ENCODE data around the gene LYPD6B. TPM values are rescaled to one million over a fixed set of nuclear protein-coding genes. Genes with fewer than 3 reads are reported as not detected.
A peak's percentile ranks its signal among the peaks of the same experiment; 100 is the strongest.
"Not testable (repeated sequence)": the region's sequence is repeated elsewhere in the genome, so short reads cannot be mapped to it uniquely, and the experiment has no call there.

Gene LYPD6B
- total RNA-seq, 1 donor from 2014 or later = 1.1 TPM

- TF ChIP-seq CTCF (conservative IDR thresholded peaks at IDR 0.05; ENCODE audit: low read depth, low read length) = no peak
- H3K4me3 ChIP-seq (ENCODE audit: low read depth, low read length) = no peak overlapping the region
- no peak for DNase-seq (ENCODE audit: low read depth)
Observed at GRCh38 chr2:149236410-149236809, 197.9 kb downstream of the LYPD6B start.

- H3K4me3 ChIP-seq (ENCODE audit: low read depth, low read length) = no peak overlapping the region
- DNase-seq (ENCODE audit: low read depth) = no peak
- no peak for TF ChIP-seq CTCF (conservative IDR thresholded peaks at IDR 0.05; ENCODE audit: low read depth, low read length)
Observed at GRCh38 chr2:149246186-149246585, 207.7 kb downstream of the LYPD6B start.

- not testable (repeated sequence) for DNase-seq (ENCODE audit: low read depth); H3K4me3 ChIP-seq (ENCODE audit: low read depth, low read length)
Observed at GRCh38 chr2:149251436-149251835, 212.9 kb downstream of the LYPD6B start.

GRCh38 chr2:149256877-149257276 is 218.4 kb downstream of the LYPD6B start:
- not testable (repeated sequence) for DNase-seq (ENCODE audit: low read depth); H3K4me3 ChIP-seq (ENCODE audit: low read depth, low read length)

GRCh38 chr2:149258531-149258930 is 220.0 kb downstream of the LYPD6B start:
- no peak overlapping the region for H3K4me3 ChIP-seq (ENCODE audit: low read depth, low read length)
- peak; percentile 5 for TF ChIP-seq CTCF (conservative IDR thresholded peaks at IDR 0.05; ENCODE audit: low read depth, low read length)
- no peak for DNase-seq (ENCODE audit: low read depth)

- H3K4me3 ChIP-seq (ENCODE audit: low read depth, low read length) = no peak overlapping the region
- no peak for DNase-seq (ENCODE audit: low read depth)
- TF ChIP-seq CTCF (conservative IDR thresholded peaks at IDR 0.05; ENCODE audit: low read depth, low read length) = no peak
Observed at GRCh38 chr2:149259136-149259535, 220.6 kb downstream of the LYPD6B start.

- H3K4me3 ChIP-seq (ENCODE audit: low read depth, low read length) = no peak overlapping the region
- no peak for DNase-seq (ENCODE audit: low read depth)
- no peak for TF ChIP-seq CTCF (conservative IDR thresholded peaks at IDR 0.05; ENCODE audit: low read depth, low read length)
Observed at GRCh38 chr2:149261692-149262091, 223.2 kb downstream of the LYPD6B start.

Other genes starting within 250 kb of the LYPD6B start
- 4.7 and 6.9 TPM in 2 replicates for gene KIF5C, start 163.5 kb upstream of the LYPD6B start, total RNA-seq